Measurements from ENCODE around the gene EFTUD2.

Gene EFTUD2

DNA sequence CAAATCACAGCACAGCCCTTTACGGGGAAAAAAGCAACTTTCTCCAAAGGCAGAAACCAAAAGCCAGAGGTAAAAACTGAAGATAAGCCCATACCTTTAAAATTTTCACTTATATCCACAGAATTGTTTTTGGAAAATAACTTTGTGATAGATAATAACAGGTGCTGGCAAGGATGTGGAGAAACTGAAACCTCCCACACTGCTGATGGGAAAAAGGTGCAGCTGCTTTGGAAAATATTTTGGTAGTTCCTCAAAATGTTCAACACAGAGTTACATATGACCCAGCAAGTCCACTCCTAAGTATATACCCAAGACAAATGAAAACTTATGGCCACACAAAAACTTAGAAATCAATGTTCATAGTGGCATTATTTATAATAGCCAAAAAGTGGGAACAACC is 12.2 kb downstream of the EFTUD2 start:
- no peak for DNase-seq

- DNase-seq: no peak
These were observed 14.3 kb downstream of the EFTUD2 start for GRCh38 chr17:44884941-44885340.

DNA sequence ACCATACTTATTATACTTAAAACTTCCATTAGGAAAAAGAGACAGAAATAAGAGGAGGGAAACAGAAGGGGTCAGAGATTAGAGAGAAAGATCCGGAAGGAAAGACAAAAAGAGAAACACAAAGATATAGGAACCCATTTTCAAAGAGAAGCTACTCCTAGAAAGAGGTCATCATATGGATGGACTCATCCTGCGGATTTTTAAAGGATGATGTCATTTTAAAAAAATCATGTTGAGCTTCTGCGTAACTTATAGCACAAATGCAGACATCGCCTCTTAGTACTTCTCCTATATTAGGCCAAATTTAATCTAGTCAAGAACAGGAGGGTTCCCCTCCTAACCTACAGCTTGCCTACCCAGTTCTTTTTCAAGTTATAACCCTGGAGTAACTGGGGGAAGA is 18.1 kb downstream of the EFTUD2 start:
- DNase-seq: no peak

GRCh38 chr17:44880062-44880461 is 19.2 kb downstream of the EFTUD2 start:
- no peak for DNase-seq

DNA sequence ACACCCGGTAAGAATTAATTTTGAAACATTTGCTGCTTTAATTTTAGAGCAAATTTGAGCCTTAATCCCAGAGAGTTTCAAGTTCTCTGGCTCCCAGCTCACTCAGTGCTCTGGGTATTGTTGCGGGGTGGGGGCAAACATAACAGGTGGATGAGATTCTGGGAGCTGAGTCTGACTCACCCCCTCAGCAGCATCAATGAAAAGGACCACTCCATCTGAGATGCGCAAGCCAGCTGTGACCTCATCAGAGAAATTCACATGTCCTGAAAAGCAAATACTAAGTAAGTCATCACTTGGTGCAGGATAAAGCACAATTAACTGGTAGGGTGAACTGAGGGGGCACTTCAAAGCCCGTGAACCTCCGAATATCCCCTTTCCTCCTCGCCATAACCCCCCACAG is 19.9 kb downstream of the EFTUD2 start:
- no peak for DNase-seq

DNA sequence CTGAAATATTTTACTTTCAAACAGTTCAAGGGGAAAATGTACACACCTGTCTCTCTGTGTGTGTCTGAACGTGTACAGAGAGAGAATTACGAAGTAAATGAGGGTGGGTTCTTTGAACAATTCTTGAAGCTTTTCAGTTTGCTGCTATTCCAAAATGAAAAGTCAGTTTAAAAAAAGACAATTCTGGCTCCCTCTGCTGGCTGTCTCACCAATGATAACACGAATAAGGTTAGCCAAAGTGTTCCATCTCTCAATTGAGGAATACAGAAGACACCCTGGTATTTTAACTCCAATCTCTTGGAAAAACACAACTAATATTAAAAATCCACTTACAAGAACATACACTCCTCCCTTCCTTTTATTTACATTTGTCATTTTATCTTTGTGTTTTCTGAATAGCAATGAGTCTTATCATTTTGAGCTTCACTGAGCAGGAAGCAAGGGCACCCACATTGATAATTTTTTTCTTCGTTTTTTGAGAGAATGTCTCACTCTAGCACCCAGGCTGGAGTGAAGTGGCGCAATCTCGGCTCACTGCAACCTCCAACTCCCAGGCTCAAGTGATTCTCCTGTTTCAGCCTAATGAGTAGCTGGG is 20.5 kb downstream of the EFTUD2 start:
- peak in 2 of 3 experiments; percentile 7 to 63 for DNase-seq

GRCh38 chr17:44877121-44877520 is 22.1 kb downstream of the EFTUD2 start:
- DNase-seq: no peak

DNA sequence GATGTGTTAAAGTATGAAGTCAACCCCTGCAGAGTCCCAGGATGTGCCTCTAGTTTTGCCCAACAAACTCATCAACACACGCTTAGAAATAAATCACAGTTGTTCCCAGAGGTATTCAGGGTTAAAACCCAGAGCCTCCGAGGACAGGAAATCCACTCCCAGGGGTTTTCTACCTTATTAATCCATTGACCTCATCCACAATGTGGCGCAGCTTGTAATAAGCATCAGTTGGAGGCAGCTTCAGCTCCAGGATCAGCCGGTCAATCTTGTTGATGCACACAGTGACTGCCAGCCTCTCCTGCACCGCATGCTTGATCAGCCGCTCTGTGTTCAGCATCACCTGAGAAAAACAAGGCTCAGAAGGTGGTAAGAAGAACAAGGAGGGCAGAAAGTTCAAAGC is 23.5 kb downstream of the EFTUD2 start:
- DNase-seq: no peak

DNA sequence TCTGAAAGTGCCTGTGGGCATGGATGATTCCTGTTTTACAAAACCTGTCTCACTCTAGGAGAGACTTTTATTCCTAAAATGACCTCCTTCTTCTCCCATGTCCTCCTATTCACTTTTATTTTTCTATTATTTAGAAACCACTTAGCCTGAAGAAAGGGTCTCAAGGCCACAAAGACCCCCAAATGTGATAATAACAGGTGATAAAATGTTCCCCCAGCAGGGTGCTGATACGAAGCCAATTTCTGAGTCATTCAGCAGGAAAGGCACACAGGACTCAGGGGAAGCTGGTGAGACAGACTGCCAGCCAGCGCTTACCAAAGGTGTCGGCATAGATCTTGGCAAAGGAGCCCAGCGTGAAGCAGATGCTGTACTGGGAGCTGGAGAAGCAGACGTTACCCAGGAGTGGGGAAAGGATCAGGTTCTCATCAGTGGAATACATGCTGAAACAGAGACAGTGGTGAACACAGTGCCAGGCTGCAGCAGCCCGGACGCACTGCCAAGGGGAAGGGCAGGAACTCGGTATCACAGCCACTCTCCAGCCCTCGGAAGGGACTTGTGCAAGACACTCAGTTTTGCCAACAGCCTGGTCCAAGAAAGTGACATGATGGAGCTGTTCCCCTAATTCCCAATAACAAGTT is 27.0 kb downstream of the EFTUD2 start:
- peak in 2 of 3 experiments; percentile 92 to 98 for DNase-seq

- DNase-seq: no peak
These were observed 27.7 kb downstream of the EFTUD2 start for GRCh38 chr17:44871556-44871955.

- no peak for DNase-seq
These were observed 31.4 kb downstream of the EFTUD2 start for GRCh38 chr17:44867841-44868240.

GRCh38 chr17:44865931-44866330 is 33.3 kb downstream of the EFTUD2 start:
- no peak for DNase-seq

- DNase-seq: peak; percentile 53 to 86 (median 69)
These were observed 34.0 kb downstream of the EFTUD2 start for GRCh38 chr17:44865231-44865660.

DNA sequence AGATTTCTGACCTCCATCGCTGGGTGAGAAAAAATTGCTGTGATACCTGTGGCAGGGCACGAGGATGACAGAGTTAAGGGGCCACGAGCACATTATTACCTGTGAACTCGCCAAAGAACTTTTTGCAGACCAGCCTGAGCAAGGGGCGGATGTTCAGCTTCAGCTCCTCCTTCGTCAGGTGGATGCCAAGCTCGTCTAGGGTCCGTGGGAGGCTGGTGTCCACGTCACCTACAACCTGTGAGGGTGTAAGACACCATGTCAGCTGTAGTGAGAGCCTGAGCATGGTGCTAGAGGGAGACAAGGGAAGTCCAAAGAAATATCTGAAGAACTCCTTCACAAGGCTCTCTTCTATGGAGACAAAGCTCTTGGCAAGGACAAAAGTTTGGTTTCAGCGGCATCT is 34.4 kb downstream of the EFTUD2 start:
- DNase-seq: no peak

DNA sequence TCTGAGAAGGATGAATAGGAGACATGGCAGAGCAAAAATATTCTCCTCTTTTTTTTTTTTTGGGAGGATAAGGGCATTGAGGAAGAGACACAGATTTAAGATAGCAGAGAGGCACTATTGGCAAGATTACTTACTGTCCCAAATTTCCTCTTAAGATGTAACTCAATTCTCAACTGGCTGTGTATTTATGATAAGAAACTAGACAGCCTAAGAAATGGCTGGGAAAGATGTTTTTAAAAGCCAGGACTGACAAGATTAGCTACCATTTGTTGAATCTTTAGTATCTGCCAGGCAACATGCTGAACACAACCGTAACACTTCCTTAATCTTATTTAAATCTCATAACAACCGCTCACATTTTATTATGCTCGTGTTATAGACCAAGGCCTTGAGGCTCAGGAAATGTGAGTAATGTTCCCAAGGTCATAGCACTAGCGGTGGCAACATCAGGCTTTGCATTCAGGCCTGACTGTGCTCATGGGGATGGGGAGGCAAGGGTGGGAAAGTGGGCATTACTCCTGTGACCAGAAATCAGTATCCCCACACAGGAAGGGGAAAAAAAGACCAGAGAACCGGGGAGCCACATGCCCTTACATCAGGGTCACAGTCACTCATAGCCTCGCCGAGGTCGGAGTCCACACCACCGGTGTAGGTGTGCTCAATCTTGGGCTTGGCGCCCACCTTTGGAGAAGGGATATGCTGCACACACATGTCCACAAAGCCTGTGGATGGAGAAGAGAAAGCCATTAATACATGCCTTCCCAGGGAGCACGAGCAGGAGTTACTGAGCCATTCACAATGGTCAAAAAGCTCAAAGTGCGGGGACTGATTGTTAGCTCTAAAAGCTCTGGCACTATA is 36.0 kb downstream of the EFTUD2 start:
- no peak for DNase-seq

DNA sequence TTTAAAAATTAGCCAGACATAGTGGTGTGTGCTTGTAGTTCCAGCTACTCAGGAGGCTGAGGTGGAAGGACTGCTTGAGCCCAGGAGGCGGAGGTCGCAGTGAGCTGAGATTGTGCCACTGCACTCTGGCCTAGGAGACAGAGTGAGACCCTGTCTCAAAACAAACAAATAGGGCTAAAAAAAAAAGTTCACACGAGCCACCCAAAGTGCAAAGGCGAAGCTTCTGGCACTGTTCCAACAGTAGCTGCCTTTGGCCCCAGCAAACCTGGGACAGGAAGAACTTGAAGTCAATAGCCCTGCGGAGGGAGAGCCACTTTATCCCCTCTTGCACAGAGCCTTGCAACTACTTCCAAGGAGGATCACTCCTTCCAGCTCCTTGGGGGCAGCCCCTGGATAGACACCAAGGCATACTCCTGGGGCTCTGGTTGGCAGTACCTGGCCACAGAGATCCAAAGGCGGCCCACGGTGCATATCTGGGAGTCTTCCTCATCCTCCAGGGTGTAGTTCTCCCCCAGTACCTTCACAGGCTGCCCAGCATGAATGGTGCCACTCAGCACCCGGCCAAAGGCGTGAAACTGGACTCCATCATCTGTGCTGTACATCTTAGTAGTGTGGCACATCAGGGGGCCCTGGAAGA is 36.8 kb downstream of the EFTUD2 start:
- no peak for DNase-seq

- DNase-seq: no peak
These were observed 39.5 kb downstream of the EFTUD2 start for GRCh38 chr17:44859701-44860100.

- no peak for DNase-seq
These were observed 45.1 kb downstream of the EFTUD2 start for GRCh38 chr17:44854192-44854591.

GRCh38 chr17:44850612-44851011 is 48.6 kb downstream of the EFTUD2 start:
- no peak for DNase-seq

GRCh38 chr17:44850025-44850424 is 49.2 kb downstream of the EFTUD2 start:
- no peak for DNase-seq

- DNase-seq: no peak
These were observed 50.2 kb downstream of the EFTUD2 start for GRCh38 chr17:44848961-44849489.

DNA sequence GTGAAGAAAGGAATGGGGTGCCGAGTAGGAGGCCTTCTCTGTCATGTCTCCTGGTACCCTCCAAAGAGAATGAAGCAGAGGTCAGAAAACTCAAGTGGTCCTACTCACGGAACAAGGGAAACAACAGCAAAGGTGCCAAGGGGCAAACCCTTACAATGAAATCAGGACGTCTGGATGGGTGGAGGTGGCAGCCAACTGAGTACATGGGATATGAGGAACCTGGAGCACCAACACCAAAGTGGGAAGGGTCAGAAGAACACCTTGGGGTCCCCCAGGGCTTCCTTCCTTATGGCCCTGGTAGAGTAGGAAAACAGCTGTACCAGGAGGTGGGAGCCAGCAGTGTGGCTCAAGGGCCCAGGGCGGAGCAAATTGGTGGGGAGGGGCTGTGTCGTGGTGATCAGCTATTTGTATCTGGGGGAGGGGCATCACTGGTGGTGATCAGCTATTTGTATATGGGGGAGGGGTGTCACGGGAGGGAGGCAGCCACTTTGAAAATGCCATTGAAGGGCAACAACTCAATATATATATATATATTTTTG is 50.9 kb downstream of the EFTUD2 start:
- no peak for DNase-seq

- DNase-seq: no peak
These were observed 51.7 kb downstream of the EFTUD2 start, which contains the start of gene HIGD1B for GRCh38 chr17:44847586-44847985. HIGD1B (plus strand) TSS chr17:44847883; CDS start chr17:44848153, 270 bp downstream.
